GM23338 (cell line): ENCODE results near the gene ESRRA. TPM values are rescaled to one million over a fixed set of nuclear protein-coding genes. Genes with fewer than 3 reads are reported as not detected.

Experiments used
- ATAC-seq: fragments of 200-7000 bp; cut with Tn5 transposase; 3 replicates; pipeline ENCODE4 v1.9.1; 2020
- DNase-seq: peaks from one replicate; pipeline ENCODE4 v3.0.0-alpha.2; 2015; ENCODE audit warnings: low spot score
- H2AFZ ChIP-seq: fragments of 200-600 bp; sonication (generic); 2 replicates; pipeline ENCODE4 v1.8.0; 2016; ENCODE audit warnings: antibody characterized with exemption, mild to moderate bottlenecking, moderate library complexity
- H3F3A ChIP-seq: fragments of 200-600 bp; sonication (generic); replicated peaks from 2 replicates; pipeline ENCODE4 v1.8.0; 2017; ENCODE audit warnings: antibody characterized with exemption, mixed run types, low read depth
- H3K27ac ChIP-seq: fragments of 200-600 bp; sonication (generic); 2 replicates; pipeline ENCODE4 v1.6.1; 2016; ENCODE audit warnings: low read depth
- H3K27me3 ChIP-seq: fragments of 200-600 bp; sonication (generic); 2 replicates; pipeline ENCODE4 v1.8.0; 2016; ENCODE audit warnings: mild to moderate bottlenecking, mixed run types, moderate library complexity; ENCODE audit not compliant: insufficient read depth
- H3K36me3 ChIP-seq: fragments of 200-600 bp; sonication (generic); 2 replicates; pipeline ENCODE4 v1.8.0; 2016; ENCODE audit warnings: mild to moderate bottlenecking; ENCODE audit not compliant: insufficient read depth
- H3K4me1 ChIP-seq: fragments of 200-600 bp; sonication (generic); 2 replicates; pipeline ENCODE4 v1.8.0; 2016; ENCODE audit warnings: mild to moderate bottlenecking, moderate library complexity; ENCODE audit not compliant: insufficient read depth
- H3K4me2 ChIP-seq: fragments of 200-600 bp; sonication (generic); 2 replicates; pipeline ENCODE4 v1.7.1; 2017; ENCODE audit warnings: mixed run types
- H3K4me3 ChIP-seq: fragments of 200-600 bp; sonication (generic); 2 replicates; pipeline ENCODE4 v1.6.1; 2016; ENCODE audit warnings: mixed run types
- H3K79me2 ChIP-seq: fragments of 200-600 bp; sonication (generic); replicated peaks from 2 replicates; pipeline ENCODE4 v1.8.0; 2017; ENCODE audit warnings: mild to moderate bottlenecking; ENCODE audit not compliant: insufficient read depth
- H3K9me2 ChIP-seq: fragments of 200-600 bp; sonication (generic); 2 replicates; pipeline ENCODE4 v1.8.0; 2017; ENCODE audit not compliant: insufficient read depth
- H4K20me1 ChIP-seq: fragments of 200-600 bp; sonication (generic); replicated peaks from 2 replicates; pipeline ENCODE4 v1.8.0; 2017; ENCODE audit warnings: mild to moderate bottlenecking; ENCODE audit not compliant: insufficient read depth
- H3K27ac Mint-ChIP-seq: 2 replicates; pipeline ENCODE4 v1.8.0; 2020; ENCODE audit warnings: inconsistent platforms, mild to moderate bottlenecking, moderate library complexity, mixed read lengths
- H3K27me3 Mint-ChIP-seq: 3 replicates; pipeline ENCODE4 v1.8.0; 2022; ENCODE audit warnings: low read depth, mild to moderate bottlenecking, moderate library complexity, mixed read lengths, inconsistent platforms; ENCODE audit not compliant: insufficient read depth, poor library complexity
- H3K36me3 Mint-ChIP-seq: 3 replicates; pipeline ENCODE4 v1.8.0; 2021; ENCODE audit warnings: low read depth, mild to moderate bottlenecking, inconsistent platforms, moderate library complexity, mixed read lengths
- H3K4me1 Mint-ChIP-seq: 3 replicates; pipeline ENCODE4 v1.8.0; 2020; ENCODE audit warnings: mild to moderate bottlenecking, inconsistent platforms, mixed read lengths
- H3K4me3 Mint-ChIP-seq: 3 replicates; pipeline ENCODE4 v1.8.0; 2021; ENCODE audit warnings: moderate library complexity, mild to moderate bottlenecking, inconsistent platforms, mixed read lengths
- H3K9me3 Mint-ChIP-seq: 3 replicates; pipeline ENCODE4 v1.8.0; 2020; ENCODE audit warnings: moderate library complexity, mild to moderate bottlenecking, inconsistent platforms, mixed read lengths
- CREB1 ChIP-seq: fragments of 250-450 bp; sonication (Bioruptor Pico); IDR thresholded peaks from 2 replicates; pipeline ENCODE4 v1.5.0; 2020; ENCODE audit warnings: low read depth, mild to moderate bottlenecking, moderate library complexity
- EZH2phosphoT487 ChIP-seq: fragments of 200-600 bp; sonication (generic); IDR thresholded peaks from one replicate; pipeline ENCODE4 v1.8.1; 2018; ENCODE audit warnings: antibody characterized with exemption; ENCODE audit not compliant: unreplicated experiment
- ZNF114 ChIP-seq: fragments of 250-450 bp; sonication (Bioruptor Pico); IDR thresholded peaks from 2 replicates; pipeline ENCODE4 v1.5.0; 2020; ENCODE audit warnings: mild to moderate bottlenecking, moderate library complexity
- ZNF462 ChIP-seq: fragments of 250-450 bp; sonication (Bioruptor Pico); IDR thresholded peaks from 2 replicates; pipeline ENCODE4 v1.5.0; 2020; ENCODE audit warnings: mild to moderate bottlenecking, moderate library complexity
- polyA plus RNA-seq: library from polyadenylated mRNA; unstranded; fragments of >200 nt; fragmentation: Nextera tagmentation; extraction: Ambion mirVana; gene quantifications from 2 replicates; pipeline ENCODE4 v1.2.1, GENCODE V29; 2016
- total RNA-seq: library from RNA; depleted of rRNA; stranded (reverse); fragments of >200 nt; shearing (Covaris generic); gene quantifications from 2 replicates; pipeline ENCODE4 v1.2.3, GENCODE V29; 2014
- TF ChIP-seq, protein P1 (sequence below), 2 experiments: fragments of 200-600 bp in 1 of 2; sonication (generic) in 1 of 2; conservative IDR thresholded peaks; 2 replicates each; pipeline versions ENCODE4 v1.5.1 to v1.6.1; 2016 to 2017; ENCODE audit warnings: antibody characterized with exemption in 2 of 2, low read depth in 2 of 2, mild to moderate bottlenecking in 2 of 2, moderate library complexity in 1 of 2

Gene ESRRA
- total and polyA plus RNA-seq, 2 experiments from 2014 or later: 13.7 to 55.1 TPM

- no peak for TF ChIP-seq ZNF462 (CRISPR knock-in tag)
Measured at GRCh38 chr11:64312947-64313346, 7.6 kb downstream of the ESRRA start (continued).

DNA sequence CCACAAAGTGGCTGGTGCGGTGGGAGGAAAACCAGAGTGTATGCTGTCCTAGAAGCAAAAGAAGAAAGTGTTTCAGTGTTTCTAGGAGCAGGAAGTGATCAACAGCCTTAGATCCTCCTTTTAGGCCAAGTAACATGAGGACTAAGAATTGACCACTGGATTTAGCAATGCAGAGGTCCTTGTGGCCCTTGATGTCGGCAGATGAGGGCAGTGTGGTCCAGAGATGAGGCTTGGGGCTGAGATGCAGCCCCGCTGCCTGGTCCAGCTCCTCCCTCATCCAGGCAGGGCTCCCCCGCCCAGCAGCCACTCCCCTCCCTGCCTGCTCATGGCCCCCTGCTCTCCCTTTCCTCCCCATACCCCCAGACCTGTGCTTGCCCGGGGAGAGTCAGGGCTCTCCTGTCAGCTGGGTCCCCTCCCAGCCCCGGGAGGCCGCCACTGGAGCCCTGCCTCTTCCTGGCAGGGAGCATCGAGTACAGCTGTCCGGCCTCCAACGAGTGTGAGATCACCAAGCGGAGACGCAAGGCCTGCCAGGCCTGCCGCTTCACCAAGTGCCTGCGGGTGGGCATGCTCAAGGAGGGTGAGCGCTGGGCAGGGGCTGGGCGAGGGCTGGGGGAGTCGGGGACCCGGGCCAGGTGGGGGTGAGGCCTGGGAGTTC lies 8.3 kb downstream of the ESRRA start:
- Histone ChIP-seq H3F3A (peaks cover 19% of the 10 kb centered on the region; the same call in 1 of the 2 replicates), H3K4me2 (no peak overlapping the region), H3K36me3 (no peaks in the 10 kb centered on the region; the same call in 1 of the 2 replicates), H4K20me1 (no peaks in the 10 kb centered on the region; the same call in 1 of the 2 replicates), H3K4me1 (peaks cover 5% of the 10 kb centered on the region), H3K79me2 (peaks cover 32% of the 10 kb centered on the region), H3K9me2 (no peaks in the 10 kb centered on the region), H3K27me3 (no peaks in the 10 kb centered on the region), H3K4me3 (no peak overlapping the region), H2AFZ (no peak overlapping the region), H3K27ac (no peak overlapping the region)
- no peak overlapping the region; the same call in 2 of the 3 replicates for H3K4me3 Mint-ChIP-seq
- H3K27me3 Mint-ChIP-seq: peaks cover 27% of the 10 kb centered on the region
- no peak overlapping the region for H3K27ac Mint-ChIP-seq
- peaks cover 34% of the 10 kb centered on the region for H3K36me3 Mint-ChIP-seq
- no peaks in the 10 kb centered on the region; the same call in 1 of the 3 replicates for H3K9me3 Mint-ChIP-seq
- ATAC-seq (no peak), DNase-seq (no peak)
- TF ChIP-seq ZNF114 (CRISPR knock-in tag) (no peak), CREB1 (CRISPR knock-in tag) (no peak), EZH2phosphoT487 (no peak)
- TF ChIP-seq, protein P1, sequence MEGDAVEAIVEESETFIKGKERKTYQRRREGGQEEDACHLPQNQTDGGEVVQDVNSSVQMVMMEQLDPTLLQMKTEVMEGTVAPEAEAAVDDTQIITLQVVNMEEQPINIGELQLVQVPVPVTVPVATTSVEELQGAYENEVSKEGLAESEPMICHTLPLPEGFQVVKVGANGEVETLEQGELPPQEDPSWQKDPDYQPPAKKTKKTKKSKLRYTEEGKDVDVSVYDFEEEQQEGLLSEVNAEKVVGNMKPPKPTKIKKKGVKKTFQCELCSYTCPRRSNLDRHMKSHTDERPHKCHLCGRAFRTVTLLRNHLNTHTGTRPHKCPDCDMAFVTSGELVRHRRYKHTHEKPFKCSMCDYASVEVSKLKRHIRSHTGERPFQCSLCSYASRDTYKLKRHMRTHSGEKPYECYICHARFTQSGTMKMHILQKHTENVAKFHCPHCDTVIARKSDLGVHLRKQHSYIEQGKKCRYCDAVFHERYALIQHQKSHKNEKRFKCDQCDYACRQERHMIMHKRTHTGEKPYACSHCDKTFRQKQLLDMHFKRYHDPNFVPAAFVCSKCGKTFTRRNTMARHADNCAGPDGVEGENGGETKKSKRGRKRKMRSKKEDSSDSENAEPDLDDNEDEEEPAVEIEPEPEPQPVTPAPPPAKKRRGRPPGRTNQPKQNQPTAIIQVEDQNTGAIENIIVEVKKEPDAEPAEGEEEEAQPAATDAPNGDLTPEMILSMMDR (conservative IDR thresholded peaks at IDR 0.05; ENCODE audit: low read depth in 2 of 2): no peak
- peaks cover 8% of the 10 kb centered on the region; the same call in 2 of the 3 replicates for H3K4me1 Mint-ChIP-seq
